ENCODE data around the gene TMEM271.

Gene TMEM271

GRCh38 chr4:532588-533317, 43.3 kb downstream of the TMEM271 start:
- no peak for DNase-seq (ENCODE audit: low read depth)

- DNase-seq (ENCODE audit: low read depth), result no peak
These were observed 44.2 kb downstream of the TMEM271 start for GRCh38 chr4:531721-532565.

- no peak for DNase-seq (ENCODE audit: low read depth)
These were observed 45.0 kb downstream of the TMEM271 start for GRCh38 chr4:531076-531475.

GRCh38 chr4:530017-530781, 45.9 kb downstream of the TMEM271 start:
- DNase-seq (ENCODE audit: low read depth), result no peak

- DNase-seq (ENCODE audit: low read depth), result no peak
These were observed 46.5 kb downstream of the TMEM271 start for GRCh38 chr4:529563-529962.

GRCh38 chr4:528835-529234, 47.3 kb downstream of the TMEM271 start:
- DNase-seq (ENCODE audit: low read depth), result no peak

- no peak for DNase-seq (ENCODE audit: low read depth)
These were observed 47.8 kb downstream of the TMEM271 start for GRCh38 chr4:528296-528695.

- no peak for DNase-seq (ENCODE audit: low read depth)
These were observed 49.1 kb downstream of the TMEM271 start for GRCh38 chr4:526971-527460.

- no peak for DNase-seq (ENCODE audit: low read depth)
These were observed 49.7 kb downstream of the TMEM271 start for GRCh38 chr4:526189-526909.

GRCh38 chr4:525660-526059, 50.4 kb downstream of the TMEM271 start:
- DNase-seq (ENCODE audit: low read depth), result no peak

GRCh38 chr4:524196-524595, 51.9 kb downstream of the TMEM271 start:
- no peak for DNase-seq (ENCODE audit: low read depth)

Measured in GM04504 (cell line).